GM18909 (cell line): ENCODE results near the gene SH3D21.

Experiments
- ATAC-seq: cut with Tn5 transposase; IDR thresholded peaks from one replicate; pipeline ENCODE4 v1.9.1; 2021; ENCODE audit warnings: mild to moderate bottlenecking; ENCODE audit not compliant: unreplicated experiment, poor library complexity

The SH3D21 gene

DNA sequence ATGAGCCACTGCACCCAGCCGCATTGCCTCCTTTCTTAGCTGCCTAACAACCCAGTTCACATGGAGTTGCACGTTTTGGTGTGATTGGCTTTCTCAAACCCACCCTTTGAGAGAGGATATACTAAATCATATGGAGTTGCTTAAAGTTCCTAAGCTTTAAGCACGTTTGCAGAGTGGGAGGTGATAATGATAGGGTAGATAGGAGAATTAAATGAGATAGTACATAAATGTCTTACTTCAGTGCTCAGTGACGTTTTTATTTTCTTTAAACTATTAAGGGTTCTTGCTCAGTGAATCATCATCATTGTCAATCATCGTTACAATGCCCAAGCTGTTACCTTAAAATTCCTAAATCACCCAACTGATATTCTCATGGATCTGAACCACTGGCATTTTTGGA is 2.9 kb upstream of the SH3D21 start:
- ATAC-seq: no peak

DNA sequence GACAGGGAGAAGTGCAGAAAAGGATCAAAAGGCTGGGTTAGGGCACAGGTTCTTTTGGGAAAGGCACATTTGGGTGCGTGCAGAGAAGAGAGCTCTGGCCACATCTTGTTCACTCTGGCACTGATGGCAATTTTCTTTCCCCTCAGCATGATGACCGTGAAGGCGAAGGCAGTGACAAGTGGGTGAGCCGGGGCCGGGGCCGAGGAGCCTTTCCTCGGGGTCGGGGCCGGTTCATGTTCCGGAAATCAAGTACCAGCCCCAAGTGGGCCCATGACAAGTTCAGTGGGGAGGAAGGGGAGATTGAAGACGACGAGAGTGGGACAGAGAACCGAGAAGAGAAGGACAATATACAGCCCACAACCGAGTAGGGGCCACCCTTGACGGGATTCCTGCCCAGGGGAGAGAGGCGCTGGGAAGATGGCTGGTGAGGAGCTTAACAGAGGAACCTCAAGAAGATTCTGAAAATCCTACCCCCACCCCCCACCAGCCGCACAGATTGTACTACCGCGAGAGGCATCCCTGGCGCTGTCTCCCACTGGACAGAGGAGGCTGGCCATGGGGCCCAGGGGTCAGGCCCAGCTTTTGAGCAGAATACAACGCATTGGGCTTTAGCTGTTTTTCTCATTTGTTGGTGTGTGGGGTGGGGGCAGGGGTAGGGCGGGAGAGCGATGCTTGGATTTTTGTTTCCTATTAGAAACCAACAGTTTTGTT is 2.4 kb upstream of the SH3D21 start:
- ATAC-seq: no peak

DNA sequence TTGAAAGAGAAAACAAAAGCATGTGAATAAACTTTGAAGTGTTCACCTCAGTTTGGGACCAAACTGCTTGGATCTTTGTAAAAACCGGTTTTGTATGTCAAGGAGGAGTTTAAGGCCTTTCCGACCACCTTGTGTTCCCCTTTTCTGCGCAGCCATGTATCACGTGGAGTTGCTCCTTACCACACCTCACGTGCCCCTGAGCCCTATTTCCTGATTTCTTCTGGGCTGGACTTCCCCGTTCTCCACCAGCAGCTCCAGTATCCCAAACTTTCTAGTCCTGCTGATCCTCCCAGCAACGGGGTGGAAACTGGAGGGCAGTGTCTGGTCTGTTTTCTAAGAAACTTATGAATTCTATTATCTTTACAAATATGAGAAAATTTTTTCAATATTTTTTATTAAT is 1.6 kb upstream of the SH3D21 start:
- ATAC-seq: no peak

GRCh38 chr1:36304970-36305914 is 926 bp upstream of the SH3D21 start:
- ATAC-seq: no peak

DNA sequence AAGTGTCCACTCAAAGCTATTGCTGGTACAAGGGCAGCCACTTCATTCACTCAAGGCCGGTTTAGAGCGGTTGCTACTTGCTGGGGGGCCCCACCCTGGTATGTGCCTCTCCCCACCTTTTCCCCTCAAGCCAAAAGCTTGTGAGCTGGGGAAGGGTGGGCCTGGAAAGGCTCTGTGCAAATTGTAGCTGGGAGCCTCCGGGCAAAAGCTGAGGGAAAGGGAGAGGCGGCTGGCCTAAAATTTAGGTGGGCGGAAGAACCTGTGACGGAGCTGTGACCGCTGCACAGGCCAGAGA is 306 bp upstream of the SH3D21 start:
- ATAC-seq: no peak

GRCh38 chr1:36306902-36307456 is 811 bp downstream of the SH3D21 start:
- ATAC-seq: peak; percentile 97

DNA sequence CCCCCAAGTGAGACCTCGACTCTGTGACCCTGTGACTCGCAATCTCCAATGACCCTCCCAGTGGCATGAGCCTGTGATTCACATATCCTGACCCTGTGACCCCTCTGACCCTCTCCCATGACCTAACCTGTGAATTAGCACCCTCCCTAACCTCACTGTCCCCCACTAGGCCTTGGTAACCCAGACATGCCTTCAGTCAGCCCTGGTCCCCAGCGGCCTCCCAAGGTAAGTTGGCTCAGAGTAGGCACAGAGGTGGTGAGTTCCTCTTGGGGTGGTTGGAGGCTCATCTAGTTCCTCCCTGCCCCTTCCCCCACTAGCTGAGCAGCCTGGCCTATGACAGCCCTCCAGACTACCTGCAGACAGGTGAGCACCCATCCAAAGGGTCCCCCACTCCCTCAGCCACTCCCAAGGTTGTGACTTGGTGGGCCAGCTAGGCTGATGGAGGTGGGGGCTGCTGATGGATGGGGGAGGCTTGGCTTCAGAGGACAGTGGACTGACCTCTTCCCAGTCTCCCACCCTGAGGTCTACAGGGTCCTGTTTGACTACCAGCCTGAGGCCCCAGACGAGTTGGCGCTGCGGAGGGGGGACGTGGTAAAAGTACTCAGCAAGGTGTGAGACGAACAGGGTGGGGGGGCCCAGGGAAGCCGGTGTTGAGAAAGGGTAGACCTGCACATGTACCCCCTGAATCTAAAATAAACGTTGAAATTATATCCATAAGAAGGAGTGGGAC is 1.6 kb downstream of the SH3D21 start:
- no peak for ATAC-seq

DNA sequence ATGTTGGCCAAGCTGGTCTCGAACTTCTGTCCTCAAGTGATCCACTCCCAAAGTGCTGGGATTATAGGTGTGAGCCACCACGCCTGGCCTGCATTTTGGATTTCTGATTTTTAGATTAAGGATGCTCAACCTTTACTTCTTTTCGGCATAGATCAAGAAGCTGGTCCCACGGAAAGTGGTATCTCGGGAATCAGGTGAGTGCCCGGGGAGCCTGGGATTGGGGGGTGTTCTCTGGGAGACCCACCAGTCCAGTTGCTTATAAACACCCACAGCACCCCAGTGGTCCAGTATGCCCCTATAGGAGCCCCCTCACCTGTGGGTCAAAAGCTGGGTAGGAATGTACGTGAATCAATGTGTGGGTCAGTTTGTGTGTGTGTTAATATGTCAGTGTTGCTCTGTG is 3.2 kb downstream of the SH3D21 start:
- no peak for ATAC-seq

- no peak for ATAC-seq
Observed at GRCh38 chr1:36320291-36320761, 14.2 kb downstream of the SH3D21 start.

DNA sequence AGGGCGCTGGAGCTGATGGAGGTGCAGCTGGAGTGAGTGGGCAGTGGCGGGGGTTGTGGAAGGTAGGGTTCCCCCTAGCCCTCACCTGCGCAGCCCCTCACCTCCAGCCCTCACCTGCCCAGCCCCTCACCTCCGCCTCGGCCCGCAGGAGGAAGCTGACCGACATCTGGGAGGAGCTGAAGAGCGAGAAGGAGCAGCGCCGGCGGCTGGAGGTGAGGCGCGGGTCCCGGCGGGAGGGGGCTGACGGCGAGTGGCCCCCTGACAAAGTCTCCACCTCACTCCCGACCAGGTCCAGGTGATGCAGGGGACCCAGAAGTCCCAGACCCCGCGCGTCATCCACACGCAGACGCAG is 14.6 kb downstream of the SH3D21 start:
- no peak for ATAC-seq

DNA sequence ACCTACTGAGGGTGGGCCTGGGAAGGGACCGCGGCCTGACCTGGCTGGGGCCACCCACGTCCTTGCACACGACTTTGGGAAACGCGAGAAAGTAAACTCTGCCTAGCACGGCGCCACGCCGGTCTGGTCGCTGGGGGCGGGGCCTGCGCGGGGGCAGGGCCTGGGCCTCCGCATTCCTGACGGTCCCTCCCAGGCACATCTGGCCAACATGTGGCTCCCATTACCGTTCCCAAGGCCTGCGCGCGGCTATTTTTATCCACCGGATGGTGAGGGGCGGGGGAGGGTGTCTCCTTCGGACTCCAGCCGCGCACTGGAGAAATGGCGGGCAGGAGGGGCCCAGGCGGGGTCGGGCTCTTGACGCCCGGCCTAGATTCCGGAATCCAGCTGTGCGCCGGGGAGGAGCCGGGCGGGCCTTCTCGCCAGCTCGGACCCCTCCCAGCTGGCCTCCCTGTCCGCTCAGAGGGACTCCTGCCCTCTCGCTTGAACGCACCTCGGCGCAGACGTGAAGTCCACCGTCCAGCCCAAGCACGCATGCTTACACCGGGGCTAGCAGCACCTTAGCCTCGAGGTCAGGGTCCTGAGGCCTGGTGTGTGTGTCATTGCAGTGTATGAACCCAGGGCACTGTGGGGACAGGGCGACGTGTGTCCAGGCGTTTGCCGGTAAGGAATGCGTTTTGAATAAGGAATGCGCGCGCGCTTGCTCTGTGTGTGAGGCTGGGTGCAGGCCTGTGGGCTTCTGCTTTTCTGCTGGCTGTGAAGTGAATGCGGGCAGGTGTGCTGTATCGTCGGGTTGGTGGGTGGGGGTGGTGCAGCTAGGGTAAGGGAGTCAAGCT is 15.2 kb downstream of the SH3D21 start:
- no peak for ATAC-seq

- ATAC-seq: no peak
Observed at GRCh38 chr1:36322041-36322785, 16.0 kb downstream of the SH3D21 start.

- no peak for ATAC-seq
Observed at GRCh38 chr1:36322786-36323635, 16.8 kb downstream of the SH3D21 start.

DNA sequence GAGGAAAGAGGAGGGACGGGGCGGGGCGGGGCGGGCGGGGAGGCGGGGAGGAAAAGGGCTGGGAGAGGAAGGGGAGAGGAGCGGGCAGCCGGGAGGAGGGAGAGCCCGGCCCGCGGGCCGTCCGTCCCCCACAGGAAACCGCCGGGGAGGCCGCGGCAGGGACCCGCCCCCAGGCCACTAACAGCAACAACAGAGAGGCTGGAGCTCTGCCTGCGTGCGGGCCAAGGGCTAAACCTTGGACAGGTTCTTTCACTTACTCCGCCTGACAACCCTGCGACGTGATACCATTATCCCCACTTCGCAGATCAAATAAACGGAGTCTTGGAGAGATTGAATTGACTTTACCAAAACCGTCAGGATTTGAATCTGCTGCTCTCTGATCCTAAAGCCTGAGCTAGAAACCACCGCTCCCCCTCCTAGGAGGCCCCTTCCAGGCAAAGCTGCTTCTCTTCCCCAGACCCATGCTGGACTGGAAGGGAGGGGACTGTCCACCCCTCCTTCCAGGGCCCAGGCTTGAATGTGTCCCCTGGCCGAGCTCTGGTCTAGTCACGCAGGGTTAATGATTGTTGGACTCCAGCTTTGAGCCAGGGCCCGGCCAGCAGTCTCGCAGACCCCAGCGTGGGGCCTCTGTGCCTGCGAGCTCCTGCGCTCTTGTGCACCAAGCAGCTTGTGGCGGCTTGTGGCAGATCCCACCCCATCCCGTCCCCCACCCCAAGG is 17.6 kb downstream of the SH3D21 start, which contains the start of gene EVA1B:
EVA1B (minus strand) TSS at position 10 of the 717 bp plus-strand sequence. CDS start 608 bp downstream, outside the sequence.
- no peak for ATAC-seq

- ATAC-seq: no peak
Observed at GRCh38 chr1:36324353-36324703, 18.2 kb downstream of the SH3D21 start.

DNA sequence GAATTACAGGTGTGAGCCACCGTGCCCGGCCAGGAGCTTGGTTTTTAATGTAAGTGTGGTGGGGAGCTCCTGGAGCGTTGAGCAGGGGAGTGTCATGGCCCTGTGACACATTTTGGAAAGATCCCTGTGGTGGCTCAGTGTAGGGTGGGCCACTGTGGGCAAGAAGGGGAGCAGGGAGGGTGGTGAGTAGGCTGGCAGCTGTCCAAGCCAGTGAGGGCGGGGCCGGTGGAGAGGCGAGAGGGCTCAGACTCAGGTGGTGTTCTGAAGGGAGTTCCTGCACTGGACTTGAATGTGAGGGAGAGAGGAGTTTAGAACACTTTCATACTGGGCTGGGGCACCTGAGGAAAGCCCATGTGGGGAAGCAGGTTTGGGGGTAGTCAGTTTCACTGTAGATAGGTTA is 20.3 kb downstream of the SH3D21 start:
- ATAC-seq: no peak

DNA sequence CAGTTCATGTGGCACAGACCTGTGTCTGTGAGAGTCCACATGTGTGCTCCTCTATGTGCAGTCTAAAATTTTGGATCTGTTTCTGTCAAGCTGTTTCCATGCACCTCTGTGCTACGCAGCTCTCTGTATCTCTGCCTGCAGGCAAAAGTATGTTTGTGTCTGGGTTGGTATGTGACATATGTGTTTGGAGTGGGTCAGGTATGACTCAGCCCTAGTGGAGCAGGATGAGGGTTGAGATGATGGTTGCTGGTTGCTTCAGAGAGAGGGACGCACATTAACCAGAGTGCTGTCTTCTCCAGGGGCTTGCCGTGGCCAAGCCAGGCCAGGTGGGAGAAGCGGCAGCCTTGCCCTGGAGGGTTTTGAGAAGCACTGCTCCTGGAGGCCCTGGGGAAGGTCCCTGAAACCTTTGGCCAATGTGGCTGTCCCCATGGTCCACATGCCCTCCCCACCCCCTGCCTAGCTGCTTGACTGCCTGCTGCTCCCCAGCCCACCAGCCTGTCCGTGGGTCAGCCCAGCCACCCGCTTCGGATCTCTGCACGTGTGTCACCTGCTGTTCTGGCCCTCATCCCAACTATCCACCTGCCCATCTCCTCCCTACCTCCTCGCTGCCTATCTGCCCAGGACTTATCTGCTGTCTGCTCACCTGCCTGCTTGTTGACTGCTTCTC is 21.4 kb downstream of the SH3D21 start:
- ATAC-seq: no peak
